Tibial artery (tissue), 4 donors: ENCODE results near the gene SIGLEC7.

ENCODE experiments used
- DNase-seq, 2 donors: peaks; one replicate each; pipeline ENCODE4 v3.0.0-alpha.2; 2019
- H3K27ac ChIP-seq, 2 donors: fragments of 200-600 bp; sonication (generic) in 1 of 2; 1 replicate in 1 of 2; 2 replicates in 1 of 2; pipeline ENCODE4 v1.5.1; 2018 to 2019; ENCODE audit warnings: mild to moderate bottlenecking in 1 of 2
- H3K27me3 ChIP-seq, 2 donors: fragments of 200-600 bp; sonication (generic) in 1 of 2; one replicate each; pipeline versions ENCODE4 v1.5.1 to v1.6.0; 2016 to 2019
- H3K36me3 ChIP-seq, 3 donors: fragments of 200-600 bp; sonication (generic) in 2 of 3; one replicate each; pipeline ENCODE4 v1.5.1; 2016 to 2019; ENCODE audit warnings: mild to moderate bottlenecking in 2 of 3
- H3K4me1 ChIP-seq, 4 donors: fragments of 200-600 bp; sonication (generic) in 2 of 4; 1 replicate in 3 of 4; 2 replicates in 1 of 4; pipeline ENCODE4 v1.5.1; 2016 to 2019
- H3K4me3 ChIP-seq, 2 donors: fragments of 200-600 bp; sonication (generic) in 1 of 2; 1 replicate in 1 of 2; 2 replicates in 1 of 2; pipeline ENCODE4 v1.5.1; 2018 to 2019; ENCODE audit warnings: mild to moderate bottlenecking in 2 of 2
- H3K9me3 ChIP-seq, 3 donors: fragments of 200-600 bp; sonication (generic) in 1 of 3; one replicate each; pipeline ENCODE4 v1.5.1; 2016 to 2019
- CTCF ChIP-seq, 2 experiments: fragments of 200-600 bp in 1 of 2; fragments of 450-650 bp in 1 of 2; IDR thresholded peaks; one replicate each; pipeline ENCODE4 v1.5.1; 2017 to 2019; ENCODE audit warnings: antibody characterized with exemption in 2 of 2, mild to moderate bottlenecking in 1 of 2, moderate library complexity in 1 of 2
- intact Hi-C: fragments of 100-400 bp; cut with DNase I; formaldehyde crosslinking; loops from one replicate; pipeline ENCODE4 v1.15.0; 2023; ENCODE audit warnings: low total_unique reads

The SIGLEC7 gene

GRCh38 chr19:51145916-51146493, 3.9 kb downstream of the SIGLEC7 start:
- intact Hi-C loops = no loop called here
- no peak overlapping the region for H3K27ac ChIP-seq
- no peaks in the 10 kb centered on the region for H3K9me3 ChIP-seq
- no peak for DNase-seq
- H3K4me1 ChIP-seq = no peaks in the 10 kb centered on the region
- no peaks in the 10 kb centered on the region for H3K36me3 ChIP-seq
- TF ChIP-seq CTCF (IDR thresholded peaks at IDR 0.05) = no peak
- peaks cover 0 to 19% of the 10 kb centered on the region in 2 donors for H3K27me3 ChIP-seq
- H3K4me3 ChIP-seq = no peak overlapping the region

DNA sequence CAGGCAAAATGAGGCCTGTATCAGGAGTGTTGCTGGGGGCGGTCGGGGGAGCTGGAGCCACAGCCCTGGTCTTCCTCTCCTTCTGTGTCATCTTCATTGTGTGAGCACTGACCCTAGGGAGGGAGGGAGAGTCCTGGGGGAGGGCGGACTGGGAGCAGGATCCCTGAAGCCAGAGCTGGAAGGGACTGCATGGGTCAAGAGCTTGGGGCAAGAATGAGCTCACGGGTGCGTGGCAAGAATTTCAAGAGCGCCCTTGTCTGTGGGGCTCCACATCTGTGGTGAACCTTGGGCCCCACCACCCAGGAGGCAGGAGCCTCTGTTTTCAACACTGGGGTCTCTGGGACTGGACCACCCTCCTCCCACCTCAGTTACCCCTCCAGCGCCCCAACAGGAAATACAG, 4.7 kb downstream of the SIGLEC7 start:
- H3K9me3 ChIP-seq = no peaks in the 10 kb centered on the region
- H3K4me1 ChIP-seq = no peaks in the 10 kb centered on the region
- no peaks in the 10 kb centered on the region for H3K36me3 ChIP-seq
- intact Hi-C loops = no loop called here
- TF ChIP-seq CTCF (IDR thresholded peaks at IDR 0.05) = no peak
- no peak overlapping the region for H3K27ac ChIP-seq
- H3K27me3 ChIP-seq = peaks cover 0 to 14% of the 10 kb centered on the region in 2 donors
- no peak for DNase-seq
- H3K4me3 ChIP-seq = no peak overlapping the region

DNA sequence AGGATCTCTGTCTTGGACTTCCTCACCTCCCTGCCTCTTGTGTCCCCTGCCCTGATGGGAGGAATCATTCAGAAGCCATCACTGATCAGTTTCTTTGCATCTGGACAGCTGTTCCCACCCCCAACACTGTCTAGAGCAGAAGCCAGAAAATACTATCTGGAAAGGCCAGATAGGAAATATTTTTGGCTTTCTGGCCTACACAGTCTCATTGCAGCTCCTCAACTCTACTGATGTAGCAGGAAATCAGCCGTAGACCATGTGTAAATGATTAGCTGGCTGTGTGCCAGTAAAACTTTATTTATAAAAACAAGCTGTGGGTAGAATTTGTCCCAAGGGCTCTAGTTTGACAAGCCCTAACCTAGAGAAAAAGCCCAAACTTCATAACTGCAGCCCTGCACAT, 5.6 kb downstream of the SIGLEC7 start:
- no peak overlapping the region for H3K27ac ChIP-seq
- peaks cover 0 to 8% of the 10 kb centered on the region in 2 donors for H3K27me3 ChIP-seq
- intact Hi-C loops = no loop called here
- no peaks in the 10 kb centered on the region for H3K36me3 ChIP-seq
- no peaks in the 10 kb centered on the region for H3K4me1 ChIP-seq
- H3K9me3 ChIP-seq = no peaks in the 10 kb centered on the region
- no peak for TF ChIP-seq CTCF (IDR thresholded peaks at IDR 0.05)
- H3K4me3 ChIP-seq = no peak overlapping the region
- no peak for DNase-seq

DNA sequence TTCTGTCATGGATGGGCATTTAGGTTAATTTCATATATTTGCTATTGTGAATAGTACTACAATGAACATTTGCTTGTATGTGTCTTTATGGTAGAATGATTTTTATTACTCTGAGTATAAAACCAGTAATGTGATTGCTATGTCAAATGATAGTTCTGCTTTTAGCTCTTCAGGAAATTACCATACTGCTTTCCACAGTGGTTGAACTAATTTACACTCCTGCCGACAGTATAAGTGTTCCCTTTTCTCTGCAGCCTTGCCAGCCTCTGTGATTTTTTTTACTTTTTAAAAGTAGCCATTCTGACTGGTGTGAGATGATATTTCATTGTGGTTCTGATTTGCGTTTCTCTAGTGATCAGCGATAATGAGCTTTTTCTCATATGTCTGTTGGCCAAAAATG, 6.5 kb downstream of the SIGLEC7 start:
- no peak for TF ChIP-seq CTCF (IDR thresholded peaks at IDR 0.05)
- Histone ChIP-seq H3K4me1 (no peaks in the 10 kb centered on the region), H3K4me3 (no peak overlapping the region), H3K27ac (no peak overlapping the region), H3K9me3 (no peaks in the 10 kb centered on the region), H3K36me3 (no peaks in the 10 kb centered on the region), H3K27me3 (peaks cover 0 to 7% of the 10 kb centered on the region in 2 donors)
- DNase-seq = no peak
- intact Hi-C loops = no loop called here

DNA sequence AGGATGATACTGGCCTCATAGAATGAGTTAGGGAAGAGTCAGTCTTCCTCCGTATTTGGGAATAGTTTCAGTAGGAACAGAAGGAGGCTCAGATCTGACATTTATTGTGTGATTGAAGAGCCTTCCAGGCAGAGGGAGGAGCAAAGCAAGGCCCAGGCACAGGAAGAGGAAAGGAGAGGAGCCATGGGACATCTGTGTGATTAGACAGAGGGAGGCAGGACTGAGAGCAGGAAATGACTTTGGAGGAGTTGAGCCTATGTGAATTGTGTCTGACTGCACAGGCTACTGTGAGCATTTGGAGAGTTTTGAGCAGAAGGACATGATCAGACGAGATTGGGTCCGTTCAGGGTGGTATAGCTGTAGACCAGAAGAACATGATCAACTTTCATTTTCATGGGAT, 8.5 kb downstream of the SIGLEC7 start:
- no peak for DNase-seq
- no peak overlapping the region for H3K27ac ChIP-seq
- TF ChIP-seq CTCF (IDR thresholded peaks at IDR 0.05) = no peak
- no peaks in the 10 kb centered on the region for H3K9me3 ChIP-seq
- intact Hi-C loops = no loop called here
- no peaks in the 10 kb centered on the region for H3K36me3 ChIP-seq
- no peak overlapping the region for H3K4me3 ChIP-seq
- H3K27me3 ChIP-seq = peaks cover 0 to 3% of the 10 kb centered on the region in 2 donors
- no peaks in the 10 kb centered on the region for H3K4me1 ChIP-seq

DNA sequence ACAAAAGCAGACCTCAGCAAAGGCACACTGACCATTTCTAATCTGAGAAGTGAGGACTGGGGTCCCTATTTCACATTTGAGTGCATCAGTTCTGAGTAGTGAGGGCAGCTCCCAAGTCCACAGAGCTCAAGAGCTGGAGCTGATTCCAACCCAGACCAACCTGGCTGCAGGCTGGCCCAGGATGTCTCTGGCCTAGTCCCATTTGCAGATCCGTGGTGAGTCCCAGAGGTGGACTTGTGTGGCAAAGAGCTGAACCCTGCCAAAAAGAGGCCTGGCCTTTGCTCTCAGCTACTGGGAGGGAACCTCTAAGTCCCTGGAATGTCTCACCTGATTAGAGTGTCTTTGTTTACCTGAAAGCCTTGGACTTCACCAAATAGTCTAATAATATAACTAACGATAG, 14.6 kb downstream of the SIGLEC7 start:
- no peak for DNase-seq
- no peaks in the 10 kb centered on the region for H3K4me1 ChIP-seq
- peaks cover 0 to 12% of the 10 kb centered on the region in 2 donors for H3K27me3 ChIP-seq
- no peak for TF ChIP-seq CTCF (IDR thresholded peaks at IDR 0.05)
- no peaks in the 10 kb centered on the region for H3K36me3 ChIP-seq
- H3K9me3 ChIP-seq = no peaks in the 10 kb centered on the region
- no peak overlapping the region for H3K4me3 ChIP-seq
- H3K27ac ChIP-seq = no peak overlapping the region
- intact Hi-C loops = no loop called here
